Measurements from ENCODE around the gene CEP290. TPM values are rescaled to one million over a fixed set of nuclear protein-coding genes. Genes with fewer than 3 reads are reported as not detected.

The CEP290 gene
- total and polyA plus RNA-seq, 2 experiments from 2014 or later, result 17.3 to 25.7 TPM

GRCh38 chr12:88058719-88059077 is 83.2 kb downstream of the CEP290 start:
- Mint-ChIP-seq H3K9me3 (no peaks in the 10 kb centered on the region), H3K4me3 (no peak overlapping the region), H3K27ac (no peak overlapping the region), H3K4me1 (no peaks in the 10 kb centered on the region), H3K27me3 (ENCODE audit: insufficient read depth, low read depth, poor library complexity) (no peaks in the 10 kb centered on the region), H3K36me3 (ENCODE audit: low read depth) (no peaks in the 10 kb centered on the region)
- H2AFZ ChIP-seq, result no peak overlapping the region
- H3K4me3 ChIP-seq, result no peak overlapping the region
- no peak for DNase-seq (ENCODE audit: low spot score)
- H3K4me2 ChIP-seq, result no peak overlapping the region
- no peaks in the 10 kb centered on the region for H3K36me3 ChIP-seq (ENCODE audit: insufficient read depth)
- H3K9me2 ChIP-seq (ENCODE audit: insufficient read depth), result no peaks in the 10 kb centered on the region
- no peaks in the 10 kb centered on the region for H3K4me1 ChIP-seq (ENCODE audit: insufficient read depth)
- no peak for TF ChIP-seq REST (IDR thresholded peaks at IDR 0.05; ENCODE audit: unreplicated experiment)
- no peak for TF ChIP-seq STAT1 (IDR thresholded peaks at IDR 0.05; ENCODE audit: unreplicated experiment)
- no peak for TF ChIP-seq EZH2phosphoT487 (IDR thresholded peaks at IDR 0.05; ENCODE audit: unreplicated experiment)
- TF ChIP-seq CREB1 (CRISPR knock-in tag; IDR thresholded peaks at IDR 0.05; ENCODE audit: low read depth), result no peak
- no peak for TF ChIP-seq ZNF462 (CRISPR knock-in tag; IDR thresholded peaks at IDR 0.05)
- no peak for TF ChIP-seq POLR2AphosphoS5 (IDR thresholded peaks at IDR 0.05; ENCODE audit: low read depth)
- no peaks in the 10 kb centered on the region for H3K79me2 ChIP-seq (replicated peaks; ENCODE audit: insufficient read depth)
- no peaks in the 10 kb centered on the region for H3F3A ChIP-seq (replicated peaks; ENCODE audit: low read depth)
- ATAC-seq, result no peak
- H4K20me1 ChIP-seq (replicated peaks; ENCODE audit: insufficient read depth), result no peaks in the 10 kb centered on the region
- H3K27ac ChIP-seq (ENCODE audit: low read depth), result no peak overlapping the region
- H3K27me3 ChIP-seq (ENCODE audit: insufficient read depth), result no peaks in the 10 kb centered on the region

All from GM23338 (cell line).